Endothelial cell of umbilical vein (primary cell): ENCODE data around the gene KRTAP4-11.

Experiments
- EZH2 ChIP-seq: IDR thresholded peaks from 2 replicates; pipeline ENCODE4 v1.6.1; 2012; ENCODE audit warnings: borderline replicate concordance, low read depth, mild to moderate bottlenecking, moderate library complexity, low read length, inconsistent platforms; ENCODE audit not compliant: severe bottlenecking
- FOS ChIP-seq: IDR thresholded peaks from 2 replicates; pipeline ENCODE4 v1.6.1; 2011; ENCODE audit warnings: mild to moderate bottlenecking, low read length, moderate library complexity, borderline replicate concordance; ENCODE audit not compliant: insufficient read depth
- TF ChIP-seq, protein P1 (sequence below), 2 donors: IDR thresholded peaks; 1 replicate in 1 of 2; 2 replicates in 1 of 2; pipeline ENCODE4 v1.5.1; 2011; ENCODE audit warnings: low read length in 2 of 2, mild to moderate bottlenecking in 2 of 2, moderate library complexity in 2 of 2, control low read depth in 1 of 2, inconsistent platforms in 1 of 2, low read depth in 1 of 2; ENCODE audit not compliant: insufficient read depth in 1 of 2; ENCODE audit errors: extremely low read depth in 1 of 2

DNA sequence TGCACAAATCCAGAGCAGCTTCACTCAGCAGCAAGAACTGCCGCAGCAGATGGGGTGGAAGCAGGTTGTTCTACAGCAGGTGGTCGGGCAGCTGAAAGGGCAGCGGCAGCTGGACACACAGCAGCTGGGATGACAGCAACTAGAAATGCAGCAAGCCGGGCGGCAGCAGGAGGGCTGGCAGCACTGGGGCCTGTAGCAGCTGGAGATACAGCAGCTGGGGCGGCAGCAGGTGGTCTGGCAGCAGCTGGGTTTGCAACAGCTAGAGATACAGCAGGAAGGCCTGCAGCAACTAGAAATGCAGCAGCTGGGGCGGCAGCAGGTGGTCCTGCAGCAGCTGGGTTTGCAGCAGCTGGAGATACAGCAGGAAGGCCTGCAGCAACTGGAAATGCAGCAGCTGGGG lies 49.4 kb upstream of the KRTAP4-11 start:
- TF ChIP-seq, protein P1, sequence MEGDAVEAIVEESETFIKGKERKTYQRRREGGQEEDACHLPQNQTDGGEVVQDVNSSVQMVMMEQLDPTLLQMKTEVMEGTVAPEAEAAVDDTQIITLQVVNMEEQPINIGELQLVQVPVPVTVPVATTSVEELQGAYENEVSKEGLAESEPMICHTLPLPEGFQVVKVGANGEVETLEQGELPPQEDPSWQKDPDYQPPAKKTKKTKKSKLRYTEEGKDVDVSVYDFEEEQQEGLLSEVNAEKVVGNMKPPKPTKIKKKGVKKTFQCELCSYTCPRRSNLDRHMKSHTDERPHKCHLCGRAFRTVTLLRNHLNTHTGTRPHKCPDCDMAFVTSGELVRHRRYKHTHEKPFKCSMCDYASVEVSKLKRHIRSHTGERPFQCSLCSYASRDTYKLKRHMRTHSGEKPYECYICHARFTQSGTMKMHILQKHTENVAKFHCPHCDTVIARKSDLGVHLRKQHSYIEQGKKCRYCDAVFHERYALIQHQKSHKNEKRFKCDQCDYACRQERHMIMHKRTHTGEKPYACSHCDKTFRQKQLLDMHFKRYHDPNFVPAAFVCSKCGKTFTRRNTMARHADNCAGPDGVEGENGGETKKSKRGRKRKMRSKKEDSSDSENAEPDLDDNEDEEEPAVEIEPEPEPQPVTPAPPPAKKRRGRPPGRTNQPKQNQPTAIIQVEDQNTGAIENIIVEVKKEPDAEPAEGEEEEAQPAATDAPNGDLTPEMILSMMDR (IDR thresholded peaks at IDR 0.05; ENCODE audit: extremely low read depth in 1 of 2, insufficient read depth in 1 of 2, low read depth in 1 of 2, low read length in 2 of 2), result no peak
- no peak for TF ChIP-seq EZH2
- no peak for TF ChIP-seq FOS
